IMR-90 (cell line): ENCODE data around the gene SNCA. TPM values are rescaled to one million over a fixed set of nuclear protein-coding genes. Genes with fewer than 3 reads are reported as not detected.

ENCODE experiments used
- ATAC-seq: fragments of 200-7000 bp; cut with Tn5 transposase; 2 replicates; pipeline ENCODE4 v1.9.1; 2020; ENCODE audit warnings: low read depth, mild to moderate bottlenecking, moderate library complexity
- BruUV-seq: library from RNA; stranded (reverse); fragments of 400-500 nt; replicated peaks from 2 replicates; lab custom pipeline; 2021; lab: Mats Ljungman, UMichigan
- CTCF ChIA-PET: fragments of 300-600 bp; formaldehyde crosslinking; extraction: SDS; loops from one replicate; lab custom pipeline; 2021; ENCODE audit warnings: antibody characterized with exemption; lab: Yijun Ruan, JAX
- POLR2A ChIA-PET: fragments of 300-600 bp; sonication (Branson Sonifier 250); formaldehyde crosslinking; loops from one replicate; lab custom pipeline; 2022; ENCODE audit warnings: antibody characterized with exemption; ENCODE audit not compliant: unreplicated experiment; lab: Charles Lee
- DNase-seq: peaks from one replicate; pipeline ENCODE4 v3.0.0; 2013
- H2AFZ ChIP-seq: replicated peaks from 2 replicates; pipeline ENCODE3; 2013; ENCODE audit warnings: low read length, mild to moderate bottlenecking; ENCODE audit not compliant: poor library complexity
- H2AK5ac ChIP-seq: 2 replicates; pipeline ENCODE4 v1.6.1; 2013; ENCODE audit warnings: low read depth, low read length, inconsistent platforms
- H2AK9ac ChIP-seq: replicated peaks from 2 replicates; pipeline ENCODE3; 2013; ENCODE audit warnings: mild to moderate bottlenecking, low read depth, low read length, moderate library complexity; ENCODE audit not compliant: poor library complexity
- H2BK120ac ChIP-seq: 2 replicates; pipeline ENCODE4 v1.6.1; 2013; ENCODE audit warnings: low read depth, low read length, inconsistent platforms
- H2BK15ac ChIP-seq: 3 replicates; pipeline ENCODE4 v1.6.1; 2013; ENCODE audit warnings: low read depth, low read length, inconsistent platforms
- H2BK20ac ChIP-seq: 2 replicates; pipeline ENCODE4 v1.6.1; 2013; ENCODE audit warnings: low read depth, mild to moderate bottlenecking, inconsistent platforms, low read length, moderate library complexity
- H2BK5ac ChIP-seq: 2 replicates; pipeline ENCODE4 v1.6.1; 2013; ENCODE audit warnings: mild to moderate bottlenecking, low read depth, low read length, inconsistent platforms; ENCODE audit not compliant: poor library complexity, severe bottlenecking
- H3K14ac ChIP-seq: replicated peaks from 2 replicates; pipeline ENCODE4 v1.6.1; 2013; ENCODE audit warnings: low read depth, low read length, inconsistent platforms
- H3K18ac ChIP-seq: 2 replicates; pipeline ENCODE4 v1.6.1; 2013; ENCODE audit warnings: low read depth, low read length, control low read depth
- H3K23ac ChIP-seq: 2 replicates; pipeline ENCODE4 v1.6.1; 2013; ENCODE audit warnings: low read depth, low read length, inconsistent platforms
- H3K27ac ChIP-seq: 2 replicates; pipeline ENCODE4 v1.5.1; 2013; ENCODE audit warnings: mild to moderate bottlenecking, control low read depth, low read length; ENCODE audit not compliant: insufficient read depth
- H3K27me3 ChIP-seq: 2 replicates; pipeline ENCODE4 v1.6.1; 2013; ENCODE audit warnings: low read length; ENCODE audit not compliant: control insufficient read depth, insufficient read depth
- H3K36me3 ChIP-seq: 2 replicates; pipeline ENCODE4 v1.6.1; 2013; ENCODE audit warnings: low read length, mixed read lengths; ENCODE audit not compliant: control insufficient read depth, insufficient read depth
- H3K4ac ChIP-seq: 2 replicates; pipeline ENCODE4 v1.6.1; 2013; ENCODE audit warnings: low read depth, low read length, inconsistent platforms
- H3K4me1 ChIP-seq: 2 replicates; pipeline ENCODE4 v1.6.1; 2013; ENCODE audit warnings: low read length, mixed read lengths; ENCODE audit not compliant: control insufficient read depth, insufficient read depth
- H3K4me2 ChIP-seq: 2 replicates; pipeline ENCODE4 v1.6.1; 2013; ENCODE audit warnings: low read depth, mild to moderate bottlenecking, control low read depth, low read length, moderate library complexity
- H3K4me3 ChIP-seq: 2 replicates; pipeline ENCODE4 v1.5.1; 2013; ENCODE audit warnings: low read depth, mild to moderate bottlenecking, control low read depth, low read length, moderate library complexity; ENCODE audit not compliant: insufficient read depth
- H3K56ac ChIP-seq: 2 replicates; pipeline ENCODE4 v1.6.1; 2013; ENCODE audit warnings: low read length, inconsistent platforms; ENCODE audit not compliant: insufficient read depth; ENCODE audit errors: extremely low read depth
- H3K79me1 ChIP-seq, 2 experiments: 2 replicates each; pipeline ENCODE4 v1.6.1; 2013; ENCODE audit warnings: low read length in 2 of 2, inconsistent platforms in 1 of 2, low read depth in 1 of 2
- H3K9ac ChIP-seq: 2 replicates; pipeline ENCODE4 v1.6.1; 2013; ENCODE audit warnings: low read depth, low read length, control low read depth
- H3K9me1 ChIP-seq: 2 replicates; pipeline ENCODE4 v1.6.1; 2013; ENCODE audit warnings: low read length, inconsistent platforms; ENCODE audit not compliant: insufficient read depth
- H3K9me3 ChIP-seq: 2 replicates; pipeline ENCODE4 v1.6.1; 2013; ENCODE audit warnings: low read length; ENCODE audit not compliant: control insufficient read depth, insufficient read depth
- H4K20me1 ChIP-seq: 2 replicates; pipeline ENCODE4 v1.6.1; 2013; ENCODE audit warnings: low read length, inconsistent platforms; ENCODE audit not compliant: insufficient read depth
- H4K5ac ChIP-seq: 2 replicates; pipeline ENCODE4 v1.6.1; 2013; ENCODE audit warnings: mild to moderate bottlenecking, low read depth, low read length, control low read depth
- H4K8ac ChIP-seq, 2 experiments: 2 replicates each; pipeline ENCODE4 v1.6.1; 2013; ENCODE audit warnings: low read depth in 2 of 2, low read length in 2 of 2, control low read depth in 1 of 2, inconsistent platforms in 1 of 2
- H4K91ac ChIP-seq: 2 replicates; pipeline ENCODE4 v1.6.1; 2013; ENCODE audit warnings: low read depth, low read length, inconsistent platforms; ENCODE audit not compliant: insufficient read depth
- BHLHE40 ChIP-seq: fragments of 150-350 bp; IDR thresholded peaks from 2 replicates; pipeline ENCODE4 v1.6.1; 2016; ENCODE audit warnings: mild to moderate bottlenecking, low read depth, low read length
- MAFK ChIP-seq: IDR thresholded peaks from 2 replicates; pipeline ENCODE4 v1.6.1; 2012; ENCODE audit warnings: low read depth, low read length, improper control_type of control experiment
- MXI1 ChIP-seq: IDR thresholded peaks from 2 replicates; pipeline ENCODE4 v1.6.1; 2012; ENCODE audit warnings: low read depth, mild to moderate bottlenecking, low read length, moderate library complexity, borderline replicate concordance
- NFE2L2 ChIP-seq: fragments of 150-350 bp; IDR thresholded peaks from 2 replicates; pipeline ENCODE4 v1.6.1; 2016; ENCODE audit warnings: low read depth, mild to moderate bottlenecking, low read length
- RFX5 ChIP-seq: IDR thresholded peaks from 2 replicates; pipeline ENCODE4 v1.8.0; 2012; ENCODE audit warnings: low read depth, mild to moderate bottlenecking, low read length, moderate library complexity
- USF2 ChIP-seq: fragments of 150-350 bp; IDR thresholded peaks from 2 replicates; pipeline ENCODE4 v1.6.1; 2017; ENCODE audit warnings: mild to moderate bottlenecking, antibody characterized with exemption, low read length, low read depth
- WGBS, 2 experiments: methylation state at CpG; one replicate each; pipeline versions ENCODE4 v1.1.5 to v1.1.7; 2013; ENCODE audit warnings: missing lambda C conversion rate in 2 of 2; ENCODE audit not compliant: insufficient read length in 1 of 2; ENCODE audit errors: extremely low coverage in 2 of 2; 5-methylcytosine and 5-hydroxymethylcytosine counted together
- dilution Hi-C: fragments of 300-500 bp; cut with HindIII; formaldehyde crosslinking; loops from one replicate; pipeline ENCODE4 v1.14.3; 2018; ENCODE audit warnings: low sequenced_read_pairs; ENCODE audit not compliant: unreplicated experiment
- in situ Hi-C: fragments of 300-500 bp; cut with MboI; formaldehyde crosslinking; loops from 3 replicates; pipeline ENCODE4 v1.14.3; 2019; ENCODE audit warnings: low sequenced_read_pairs, inconsistent platforms, mixed read lengths
- intact Hi-C: fragments of 100-400 bp; cut with micrococcal nuclease; formaldehyde crosslinking; loops from 2 replicates; pipeline ENCODE4 v1.10.0; 2022
- polyA plus RNA-seq, 3 experiments: library from polyadenylated mRNA; depleted of rRNA; stranded (reverse); fragments of >200 nt; gene quantifications; 2 replicates each; pipeline ENCODE4 v1.2.3, GENCODE V29; 2012; ENCODE audit warnings: low replicate concordance in 1 of 3
- total RNA-seq: library from RNA; depleted of rRNA; stranded (reverse); fragments of >200 nt; gene quantifications from 2 replicates; pipeline ENCODE4 v1.2.3, GENCODE V29; 2012

SNCA gene
- total and polyA plus RNA-seq, 2 of the 4 experiments (the other 2 are of a cell fraction): 0.36 to 0.46 TPM

GRCh38 chr4:89800012-89800516, 36.9 kb downstream of the SNCA start:
- intact Hi-C loops (no loop called here), dilution Hi-C loops (no loop called here), in situ Hi-C loops (no loop called here)
- ATAC-seq: 0 out of 2 replicates have a peak, but pooled peaks have one; percentile 35
- no peak overlapping the region for H3K14ac ChIP-seq
- no peak overlapping the region for H3K4ac ChIP-seq
- H2AFZ ChIP-seq: no peak overlapping the region
- H4K5ac ChIP-seq: no peak overlapping the region
- peaks cover 2% of the 10 kb centered on the region; the same call in 1 of the 2 replicates for H3K4me1 ChIP-seq
- DNase-seq: peak; percentile 18
- no peak overlapping the region for H3K4me3 ChIP-seq
- no peak overlapping the region for H3K56ac ChIP-seq
- no peak overlapping the region for H3K23ac ChIP-seq
- no peak overlapping the region for H4K91ac ChIP-seq
- H2BK120ac ChIP-seq: no peak overlapping the region
- WGBS, 2 experiments: no CpG with 5 or more reads among the region's 3 CpGs
- ChIA-PET POLR2A (no interaction called here), CTCF (no interaction called here)
- H3K27me3 ChIP-seq: no peaks in the 10 kb centered on the region
- no peak overlapping the region for H2AK9ac ChIP-seq
- no peaks in the 10 kb centered on the region for H3K9me1 ChIP-seq
- H3K9ac ChIP-seq: no peak overlapping the region
- no peak for TF ChIP-seq NFE2L2
- no peak for TF ChIP-seq USF2
- no peak for TF ChIP-seq MXI1
- no peak for TF ChIP-seq MAFK
- no peak for TF ChIP-seq RFX5
- TF ChIP-seq BHLHE40: no peak
- no peak overlapping the region for H2BK20ac ChIP-seq
- no peaks in the 10 kb centered on the region for H3K36me3 ChIP-seq
- H4K20me1 ChIP-seq: no peaks in the 10 kb centered on the region
- no peak overlapping the region for H2BK5ac ChIP-seq
- no peaks in the 10 kb centered on the region for H3K79me1 ChIP-seq
- BruUV-seq: no TSS peak
- H3K27ac ChIP-seq: no peak overlapping the region
- H4K8ac ChIP-seq: no peak overlapping the region
- no peak overlapping the region for H3K4me2 ChIP-seq
- no peaks in the 10 kb centered on the region for H3K9me3 ChIP-seq
- H3K18ac ChIP-seq: no peak overlapping the region
- H2BK15ac ChIP-seq: no peak overlapping the region
- H2AK5ac ChIP-seq: no peak overlapping the region
